A549 (cell line): ENCODE measurements around the gene CCDC57. TPM values are rescaled to one million over a fixed set of nuclear protein-coding genes. Genes with fewer than 3 reads are reported as not detected.

Source experiments
- ATAC-seq, 2 experiments: fragments of 200-7000 bp in 1 of 2; fragments of >200 bp in 1 of 2; cut with Nextera tagmentation in 1 of 2; cut with Tn5 transposase in 1 of 2; 3 replicates each; pipeline versions ENCODE4 v1.8.0 to v1.9.1; 2018 to 2020; ENCODE audit warnings: mild to moderate bottlenecking in 1 of 2, moderate library complexity in 1 of 2
- CTCF ChIA-PET: fragments of 300-600 bp; sonication (Branson Sonifier 250); formaldehyde crosslinking; extraction: SDS; loops from one replicate; lab custom pipeline; 2021; ENCODE audit warnings: antibody characterized with exemption, inconsistent platforms; lab: Yijun Ruan, JAX
- POLR2A ChIA-PET: fragments of 350-600 bp; formaldehyde crosslinking; extraction: SDS; loops from one replicate; lab custom pipeline; 2021; ENCODE audit warnings: antibody characterized with exemption, inconsistent platforms; lab: Yijun Ruan, JAX
- DNase-seq, 2 experiments: peaks; one replicate each; pipeline versions ENCODE4 v3.0.0 to v3.0.0-alpha.2; 2011 to 2016; ENCODE audit warnings: low read depth in 1 of 2, low spot score in 1 of 2
- FAIRE-seq: peaks from 2 replicates; lab custom pipeline; 2011; peaks lifted over from hg19 to GRCh38; lab: Jason Lieb, UNC
- H3K27ac ChIP-seq, 2 experiments: fragments of >200 bp; sonication (Bioruptor Twin); formaldehyde crosslinking; 3 replicates each; pipeline ENCODE4 v1.5.1; 2016 to 2017
- H3K4me1 ChIP-seq: fragments of >200 bp; sonication (Bioruptor Twin); formaldehyde crosslinking; 3 replicates; pipeline ENCODE4 v1.6.1; 2016
- H3K4me2 ChIP-seq: fragments of >200 bp; sonication (Bioruptor Twin); formaldehyde crosslinking; 3 replicates; pipeline ENCODE4 v1.6.1; 2016
- H3K4me3 ChIP-seq: fragments of >200 bp; sonication (Bioruptor Twin); formaldehyde crosslinking; 3 replicates; pipeline ENCODE4 v1.5.1; 2016
- H3K9me3 ChIP-seq: fragments of >200 bp; sonication (Bioruptor Twin); formaldehyde crosslinking; 3 replicates; pipeline ENCODE4 v1.6.1; 2016
- EHF ChIP-seq: fragments of 250-450 bp; sonication (Bioruptor Pico); IDR thresholded peaks from 2 replicates; pipeline ENCODE4 v1.5.0; 2020; ENCODE audit warnings: mild to moderate bottlenecking
- FOSL2 ChIP-seq, 2 experiments: fragments of 450-650 bp in 1 of 2; fragments of >200 bp in 1 of 2; sonication (Bioruptor Twin) in 1 of 2; formaldehyde crosslinking; IDR thresholded peaks; 2 replicates each; pipeline versions ENCODE4 v1.5.0 to v1.6.1; 2016 to 2020; ENCODE audit warnings: mild to moderate bottlenecking in 1 of 2, moderate library complexity in 1 of 2
- HOXB13 ChIP-seq: fragments of 250-450 bp; sonication (Bioruptor Pico); IDR thresholded peaks from 2 replicates; pipeline ENCODE4 v1.5.0; 2020; ENCODE audit warnings: low read depth, mild to moderate bottlenecking, moderate library complexity
- HOXB5 ChIP-seq: fragments of 250-450 bp; sonication (Bioruptor Pico); IDR thresholded peaks from 2 replicates; pipeline ENCODE4 v1.5.0; 2020; ENCODE audit warnings: mild to moderate bottlenecking, moderate library complexity
- JUN ChIP-seq, 2 experiments: fragments of >200 bp; sonication (Bioruptor Twin); formaldehyde crosslinking; IDR thresholded peaks; 2 replicates in 1 of 2; 3 replicates in 1 of 2; pipeline ENCODE4 v1.6.1; 2016 to 2017
- KDM1A ChIP-seq: fragments of 200-600 bp; sonication (generic); IDR thresholded peaks from 2 replicates; pipeline ENCODE4 v1.6.1; 2016; ENCODE audit warnings: low read depth, mild to moderate bottlenecking
- MAFK ChIP-seq: fragments of 450-650 bp; IDR thresholded peaks from 2 replicates; pipeline ENCODE4 v1.6.1; 2014; ENCODE audit not compliant: partially characterized antibody
- MAZ ChIP-seq: fragments of 150-350 bp; IDR thresholded peaks from 2 replicates; pipeline ENCODE4 v1.6.1; 2014; ENCODE audit warnings: antibody characterized with exemption, low read depth, low read length, borderline replicate concordance
- MYC ChIP-seq: IDR thresholded peaks from 2 replicates; pipeline ENCODE4 v1.6.1; 2012; ENCODE audit warnings: mild to moderate bottlenecking, inconsistent platforms, low read length, improper control_type of control experiment, borderline replicate concordance
- PBX3 ChIP-seq: IDR thresholded peaks from 2 replicates; pipeline ENCODE4 v1.6.1; 2012
- RFX5 ChIP-seq: fragments of 450-650 bp; IDR thresholded peaks from 2 replicates; pipeline ENCODE4 v1.7.1; 2014; ENCODE audit warnings: antibody characterized with exemption, mild to moderate bottlenecking, moderate library complexity
- RNF2 ChIP-seq: fragments of 200-600 bp; sonication (generic); IDR thresholded peaks from 2 replicates; pipeline ENCODE4 v1.6.1; 2016; ENCODE audit warnings: low read depth, mild to moderate bottlenecking, antibody characterized with exemption, moderate library complexity, borderline replicate concordance
- SMC3 ChIP-seq: fragments of >200 bp; sonication (Bioruptor Twin); formaldehyde crosslinking; IDR thresholded peaks from 3 replicates; pipeline ENCODE4 v1.6.1; 2018; ENCODE audit warnings: inconsistent platforms
- USF2 ChIP-seq: fragments of 450-650 bp; IDR thresholded peaks from 2 replicates; pipeline ENCODE4 v1.6.1; 2014; ENCODE audit warnings: antibody characterized with exemption
- ZFP36 ChIP-seq: fragments of 450-650 bp; IDR thresholded peaks from 2 replicates; pipeline ENCODE4 v1.6.1; 2014; ENCODE audit warnings: borderline replicate concordance; ENCODE audit not compliant: partially characterized antibody
- ZSCAN20 ChIP-seq: fragments of 250-450 bp; sonication (Bioruptor Pico); IDR thresholded peaks from 2 replicates; pipeline ENCODE4 v1.8.0; 2022; ENCODE audit warnings: mild to moderate bottlenecking, moderate library complexity
- WGBS: methylation state at CpG from one replicate; pipeline ENCODE4 v1.1.6; 2017; ENCODE audit errors: missing lambda C conversion rate; 5-methylcytosine and 5-hydroxymethylcytosine counted together
- polyA plus RNA-seq, 4 experiments: library from polyadenylated mRNA; depleted of rRNA in 3 of 4; stranded (reverse); fragments of >200 nt; fragmentation: RNase III in 1 of 4; extraction: RNeasy Plus Mini Kit Qiagen cat#74134 plus additional on column Dnase treatment in 1 of 4; gene quantifications; 2 replicates in 3 of 4; 3 replicates in 1 of 4; pipeline ENCODE4 v1.2.3, GENCODE V29; 2011 to 2017
- TF ChIP-seq, protein P1 (sequence below): IDR thresholded peaks from 2 replicates; pipeline ENCODE4 v1.6.1; 2012
- TF ChIP-seq, protein P2 (sequence below): IDR thresholded peaks from 2 replicates; pipeline ENCODE4 v1.6.1; 2012; ENCODE audit warnings: low read depth, borderline replicate concordance
- TF ChIP-seq, protein P3 (sequence below): fragments of >200 bp; sonication (Bioruptor Twin); formaldehyde crosslinking; IDR thresholded peaks from 3 replicates; pipeline ENCODE4 v1.5.1; 2016

The CCDC57 gene
- polyA plus RNA-seq, 2 of the 4 experiments (the other 2 are of a cell fraction), result 18.2 to 18.5 TPM

DNA sequence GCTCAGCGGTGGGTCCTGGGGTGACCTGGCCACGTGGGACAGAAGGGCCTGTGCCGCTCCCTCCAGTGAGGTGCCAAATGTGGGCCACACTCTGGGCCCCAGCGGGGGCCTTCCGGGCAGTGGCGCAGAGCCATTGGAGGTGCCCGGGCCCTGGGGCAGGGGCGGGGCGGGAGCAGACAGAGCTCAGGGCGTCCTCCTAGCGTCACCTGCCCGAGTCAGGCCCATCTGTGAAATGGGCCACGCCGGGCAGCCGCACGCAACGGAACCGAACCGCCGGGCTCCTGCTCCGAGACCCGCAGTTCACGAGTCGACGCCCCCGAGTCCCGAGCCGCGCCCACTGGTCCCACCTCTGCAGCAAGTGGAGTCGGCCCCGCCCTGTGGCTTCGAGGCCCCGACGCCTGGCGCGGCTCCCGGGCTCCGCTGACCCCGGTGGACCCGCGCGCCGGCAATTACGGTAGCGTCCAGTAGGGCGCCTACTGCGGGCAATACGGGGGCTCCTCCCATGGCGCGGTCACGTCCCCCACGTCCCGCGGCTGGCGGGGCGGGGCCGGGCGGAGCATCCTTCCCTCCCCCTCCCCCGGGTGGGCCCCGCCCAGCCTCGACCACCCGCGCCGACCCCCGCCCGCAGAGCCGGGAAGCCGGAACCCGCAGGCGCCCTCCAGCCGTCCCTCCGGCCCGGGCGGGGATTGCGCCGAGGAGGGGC, 18.1 kb upstream of the CCDC57 start:
- FAIRE-seq (no peak), DNase-seq (peak; percentile 79 to 92)
- peak overlapping the region; percentile 65 for H3K4me3 ChIP-seq
- CTCF ChIA-PET, result interaction anchor here (0.6 to 17.6 kb wide), 14 partner anchors 10 to 200 kb away, joined by 3 to 289 read pairs (median 4); partner anchors contain the start of gene SECTM1
- WGBS, result 26% methylated on average over 16 of the region's 76 CpGs
- TF ChIP-seq HOXB5 (CRISPR knock-in tag), result no peak; the same call in 1 of the 2 replicates
- TF ChIP-seq RNF2, result peak; percentile 87; the same call in 1 of the 2 replicates
- peak; percentile 38; the same call in 1 of the 2 replicates for TF ChIP-seq MAZ
- TF ChIP-seq, protein P1, sequence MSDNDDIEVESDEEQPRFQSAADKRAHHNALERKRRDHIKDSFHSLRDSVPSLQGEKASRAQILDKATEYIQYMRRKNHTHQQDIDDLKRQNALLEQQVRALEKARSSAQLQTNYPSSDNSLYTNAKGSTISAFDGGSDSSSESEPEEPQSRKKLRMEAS, result peak; percentile 96
- TF ChIP-seq SMC3, result peak; percentile 34; the same call in 2 of the 3 replicates
- TF ChIP-seq FOSL2 (IDR thresholded peaks at IDR 0.05), result no peak
- TF ChIP-seq FOSL2 (CRISPR knock-in tag; IDR thresholded peaks at IDR 0.05), result no peak
- TF ChIP-seq KDM1A, result peak; percentile 85
- TF ChIP-seq HOXB13, result 0 out of 2 replicates have a peak, but pooled peaks have one; percentile 11
- TF ChIP-seq MYC, result no peak
- TF ChIP-seq PBX3, result 0 out of 2 replicates have a peak, but pooled peaks have one; percentile 8
- peak; percentile 37; the same call in 1 of the 2 replicates for TF ChIP-seq EHF (CRISPR knock-in tag)
- TF ChIP-seq JUN (IDR thresholded peaks at IDR 0.05), result peak in 1 of 2 experiments; percentile 61; a peak in 4 of 5 replicates
- no peak for TF ChIP-seq ZFP36
- TF ChIP-seq RFX5, result no peak
- TF ChIP-seq USF2, result peak; percentile 5
- TF ChIP-seq, protein P2, sequence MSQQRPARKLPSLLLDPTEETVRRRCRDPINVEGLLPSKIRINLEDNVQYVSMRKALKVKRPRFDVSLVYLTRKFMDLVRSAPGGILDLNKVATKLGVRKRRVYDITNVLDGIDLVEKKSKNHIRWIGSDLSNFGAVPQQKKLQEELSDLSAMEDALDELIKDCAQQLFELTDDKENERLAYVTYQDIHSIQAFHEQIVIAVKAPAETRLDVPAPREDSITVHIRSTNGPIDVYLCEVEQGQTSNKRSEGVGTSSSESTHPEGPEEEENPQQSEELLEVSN, result peak; percentile 99
- TF ChIP-seq MAFK, result no peak
- TF ChIP-seq ZSCAN20 (CRISPR knock-in tag), result no peak
- TF ChIP-seq, protein P3, sequence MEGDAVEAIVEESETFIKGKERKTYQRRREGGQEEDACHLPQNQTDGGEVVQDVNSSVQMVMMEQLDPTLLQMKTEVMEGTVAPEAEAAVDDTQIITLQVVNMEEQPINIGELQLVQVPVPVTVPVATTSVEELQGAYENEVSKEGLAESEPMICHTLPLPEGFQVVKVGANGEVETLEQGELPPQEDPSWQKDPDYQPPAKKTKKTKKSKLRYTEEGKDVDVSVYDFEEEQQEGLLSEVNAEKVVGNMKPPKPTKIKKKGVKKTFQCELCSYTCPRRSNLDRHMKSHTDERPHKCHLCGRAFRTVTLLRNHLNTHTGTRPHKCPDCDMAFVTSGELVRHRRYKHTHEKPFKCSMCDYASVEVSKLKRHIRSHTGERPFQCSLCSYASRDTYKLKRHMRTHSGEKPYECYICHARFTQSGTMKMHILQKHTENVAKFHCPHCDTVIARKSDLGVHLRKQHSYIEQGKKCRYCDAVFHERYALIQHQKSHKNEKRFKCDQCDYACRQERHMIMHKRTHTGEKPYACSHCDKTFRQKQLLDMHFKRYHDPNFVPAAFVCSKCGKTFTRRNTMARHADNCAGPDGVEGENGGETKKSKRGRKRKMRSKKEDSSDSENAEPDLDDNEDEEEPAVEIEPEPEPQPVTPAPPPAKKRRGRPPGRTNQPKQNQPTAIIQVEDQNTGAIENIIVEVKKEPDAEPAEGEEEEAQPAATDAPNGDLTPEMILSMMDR, result 0 out of 3 replicates have a peak, but pooled peaks have one; percentile 12
- TF ChIP-seq, all 56 proteins: peak for 12
- H3K27ac ChIP-seq, result peak overlapping the region; percentile 95 to 99
- H3K9me3 ChIP-seq, result no peaks in the 10 kb centered on the region
- H3K4me1 ChIP-seq, result peaks cover 50% of the 10 kb centered on the region
- POLR2A ChIA-PET, result interaction anchor here (1.0 to 1.4 kb wide), 3 partner anchors 11 to 62 kb away, joined by 3 to 7 read pairs (median 4); no protein-coding TSS in a partner anchor
- peak; percentile 42 to 73 for ATAC-seq
- H3K4me2 ChIP-seq, result peak overlapping the region; percentile 96
